Measurements from ENCODE around the gene RBM14. TPM values are rescaled to one million over a fixed set of nuclear protein-coding genes. Genes with fewer than 3 reads are reported as not detected.
A peak's percentile ranks its signal among the peaks of the same experiment; 100 is the strongest.
"Not testable (repeated sequence)": the region's sequence is repeated elsewhere in the genome, so short reads cannot be mapped to it uniquely, and the experiment has no call there.

Gene RBM14
- 59.0 TPM for polyA plus RNA-seq (2013, experiment 1 of 2)
- 53.1 TPM for polyA plus RNA-seq (2013, experiment 2 of 2)

GRCh38 chr11:66616379-66617154 is at the start of gene RBM14:
Gene RBM14, plus strand, starts transcription at chr11:66616630. Its CDS starts 91 bp downstream, at chr11:66616721.
- Histone ChIP-seq H3K27me3 (ENCODE audit: insufficient read depth, low read length) (no peaks in the 10 kb centered on the region), H3K4me3 (ENCODE audit: low read length) (peak within 1 kb of the TSS; percentile 68), H3K4me1 (ENCODE audit: insufficient read depth, low read length) (peaks cover 29% of the 10 kb centered on the region), H3K36me3 (ENCODE audit: insufficient read depth, low read length) (peaks cover 34% of the 10 kb centered on the region), H3K27ac (ENCODE audit: low read depth, low read length) (peak within 1 kb of the TSS; percentile 94), H3K9ac (ENCODE audit: low read depth, low read length) (peak within 1 kb of the TSS; percentile 89), H3K9me3 (ENCODE audit: insufficient read depth, low read depth, low read length) (no peaks in the 10 kb centered on the region)
- WGBS, result under 1% methylated on average over 90 of the region's 90 CpGs

- no peaks in the 10 kb centered on the region for H3K27me3 ChIP-seq (ENCODE audit: insufficient read depth, low read length)
- WGBS, result 84% methylated on average over 15 of the region's 15 CpGs
- H3K27ac ChIP-seq (ENCODE audit: low read depth, low read length), result no peak overlapping the region
- H3K9me3 ChIP-seq (ENCODE audit: insufficient read depth, low read depth, low read length), result peaks cover 4% of the 10 kb centered on the region; the same call in 1 of the 2 replicates
- peak overlapping the region; percentile 39 for H3K4me3 ChIP-seq (ENCODE audit: low read length)
- peaks cover 7% of the 10 kb centered on the region; the same call in 1 of the 2 replicates for H3K36me3 ChIP-seq (ENCODE audit: insufficient read depth, low read length)
- H3K9ac ChIP-seq (ENCODE audit: low read depth, low read length), result no peak overlapping the region
- H3K4me1 ChIP-seq (ENCODE audit: insufficient read depth, low read length), result peaks cover 14% of the 10 kb centered on the region
Observed at GRCh38 chr11:66567787-66568123, 48.7 kb upstream of the RBM14 start.

GRCh38 chr11:66568124-66568916 is 48.1 kb upstream of the RBM14 start, which contains the start of gene CTSF:
Gene CTSF, minus strand, starts transcription at chr11:66568606. Its CDS starts 120 bp downstream, at chr11:66568486.
- Histone ChIP-seq H3K27ac (ENCODE audit: low read depth, low read length) (peak within 1 kb of the TSS; percentile 99; the same call in 1 of the 2 replicates), H3K4me1 (ENCODE audit: insufficient read depth, low read length) (peaks cover 14% of the 10 kb centered on the region), H3K9ac (ENCODE audit: low read depth, low read length) (peak within 1 kb of the TSS; percentile 37; the same call in 1 of the 2 replicates), H3K4me3 (ENCODE audit: low read length) (peak within 1 kb of the TSS; percentile 39), H3K27me3 (ENCODE audit: insufficient read depth, low read length) (no peaks in the 10 kb centered on the region), H3K36me3 (ENCODE audit: insufficient read depth, low read length) (peaks cover under 1% of the 10 kb centered on the region; the same call in 1 of the 2 replicates), H3K9me3 (ENCODE audit: insufficient read depth, low read depth, low read length) (peaks cover 4% of the 10 kb centered on the region; the same call in 1 of the 2 replicates)
- 69% methylated on average over 77 of the region's 77 CpGs for WGBS

GRCh38 chr11:66569076-66569475 is 47.4 kb upstream of the RBM14 start:
- H3K9me3 ChIP-seq (ENCODE audit: insufficient read depth, low read depth, low read length), result peaks cover 4% of the 10 kb centered on the region; the same call in 1 of the 2 replicates
- H3K4me1 ChIP-seq (ENCODE audit: insufficient read depth, low read length), result peaks cover 14% of the 10 kb centered on the region
- no peaks in the 10 kb centered on the region for H3K36me3 ChIP-seq (ENCODE audit: insufficient read depth, low read length)
- H3K9ac ChIP-seq (ENCODE audit: low read depth, low read length), result no peak overlapping the region
- WGBS, result 90% methylated on average over 7 of the region's 7 CpGs
- no peak overlapping the region for H3K4me3 ChIP-seq (ENCODE audit: low read length)
- no peaks in the 10 kb centered on the region for H3K27me3 ChIP-seq (ENCODE audit: insufficient read depth, low read length)
- peak overlapping the region; percentile 99; the same call in 1 of the 2 replicates for H3K27ac ChIP-seq (ENCODE audit: low read depth, low read length)

GRCh38 chr11:66570079-66570849 is 46.2 kb upstream of the RBM14 start:
- Histone ChIP-seq H3K9ac (ENCODE audit: low read depth, low read length) (peak overlapping the region; percentile 63), H3K9me3 (ENCODE audit: insufficient read depth, low read depth, low read length) (peaks cover 4% of the 10 kb centered on the region; the same call in 1 of the 2 replicates), H3K27me3 (ENCODE audit: insufficient read depth, low read length) (no peaks in the 10 kb centered on the region), H3K4me1 (ENCODE audit: insufficient read depth, low read length) (peaks cover 14% of the 10 kb centered on the region), H3K4me3 (ENCODE audit: low read length) (no peak overlapping the region), H3K36me3 (ENCODE audit: insufficient read depth, low read length) (no peaks in the 10 kb centered on the region), H3K27ac (ENCODE audit: low read depth, low read length) (peak overlapping the region; percentile 99)
- WGBS, result 47% methylated on average over 4 of the region's 5 CpGs

GRCh38 chr11:66570850-66571180 is 45.6 kb upstream of the RBM14 start:
- H3K27ac ChIP-seq (ENCODE audit: low read depth, low read length), result peak overlapping the region; percentile 99

GRCh38 chr11:66579017-66579606 is 37.3 kb upstream of the RBM14 start:
- Histone ChIP-seq H3K27ac (ENCODE audit: low read depth, low read length) (no peak overlapping the region), H3K4me3 (ENCODE audit: low read length) (no peak overlapping the region), H3K27me3 (ENCODE audit: insufficient read depth, low read length) (peaks cover 6% of the 10 kb centered on the region; the same call in 1 of the 2 replicates), H3K9me3 (ENCODE audit: insufficient read depth, low read depth, low read length) (0 out of 2 replicates have a peak, but pooled peaks cover 9% of the 10 kb centered on the region), H3K36me3 (ENCODE audit: insufficient read depth, low read length) (no peaks in the 10 kb centered on the region), H3K9ac (ENCODE audit: low read depth, low read length) (no peak overlapping the region), H3K4me1 (ENCODE audit: insufficient read depth, low read length) (no peaks in the 10 kb centered on the region)
- WGBS, result 27% methylated on average over 25 of the region's 25 CpGs

More at GRCh38 chr11:66570850-66571180, 45.6 kb upstream of the RBM14 start:
- no peaks in the 10 kb centered on the region for H3K27me3 ChIP-seq (ENCODE audit: insufficient read depth, low read length)
- H3K36me3 ChIP-seq (ENCODE audit: insufficient read depth, low read length), result no peaks in the 10 kb centered on the region
- 94% methylated on average over 1 of the region's 2 CpGs for WGBS
- peaks cover 4% of the 10 kb centered on the region; the same call in 1 of the 2 replicates for H3K9me3 ChIP-seq (ENCODE audit: insufficient read depth, low read depth, low read length)
- H3K4me1 ChIP-seq (ENCODE audit: insufficient read depth, low read length), result peaks cover 14% of the 10 kb centered on the region
- H3K9ac ChIP-seq (ENCODE audit: low read depth, low read length), result peak overlapping the region; percentile 63; the same call in 1 of the 2 replicates
- H3K4me3 ChIP-seq (ENCODE audit: low read length), result no peak overlapping the region

- no peak overlapping the region for H3K27ac ChIP-seq (ENCODE audit: low read depth, low read length)
- H3K36me3 ChIP-seq (ENCODE audit: insufficient read depth, low read length), result no peaks in the 10 kb centered on the region
- H3K9me3 ChIP-seq (ENCODE audit: insufficient read depth, low read depth, low read length), result 0 out of 2 replicates have a peak, but pooled peaks cover 9% of the 10 kb centered on the region
- H3K4me1 ChIP-seq (ENCODE audit: insufficient read depth, low read length), result no peaks in the 10 kb centered on the region
- 93% methylated on average over 5 of the region's 5 CpGs for WGBS
- peaks cover 6% of the 10 kb centered on the region; the same call in 1 of the 2 replicates for H3K27me3 ChIP-seq (ENCODE audit: insufficient read depth, low read length)
- no peak overlapping the region for H3K9ac ChIP-seq (ENCODE audit: low read depth, low read length)
- no peak overlapping the region for H3K4me3 ChIP-seq (ENCODE audit: low read length)
Observed at GRCh38 chr11:66580803-66581202, 35.6 kb upstream of the RBM14 start.

- Histone ChIP-seq H3K4me3 (ENCODE audit: low read length) (no peak overlapping the region), H3K4me1 (ENCODE audit: insufficient read depth, low read length) (no peaks in the 10 kb centered on the region), H3K9me3 (ENCODE audit: insufficient read depth, low read depth, low read length) (peaks cover 11% of the 10 kb centered on the region; the same call in 1 of the 2 replicates), H3K9ac (ENCODE audit: low read depth, low read length) (no peak overlapping the region), H3K27me3 (ENCODE audit: insufficient read depth, low read length) (peaks cover 6% of the 10 kb centered on the region; the same call in 1 of the 2 replicates), H3K36me3 (ENCODE audit: insufficient read depth, low read length) (no peaks in the 10 kb centered on the region), H3K27ac (ENCODE audit: low read depth, low read length) (no peak overlapping the region)
- WGBS, result 89% methylated on average over 1 of the region's 3 CpGs
Observed at GRCh38 chr11:66581261-66581660, 35.2 kb upstream of the RBM14 start.

- H3K36me3 ChIP-seq (ENCODE audit: insufficient read depth, low read length); H3K9ac ChIP-seq (ENCODE audit: low read depth, low read length); H3K27me3 ChIP-seq (ENCODE audit: insufficient read depth, low read length); H3K4me3 ChIP-seq (ENCODE audit: low read length); H3K27ac ChIP-seq (ENCODE audit: low read depth, low read length); H3K4me1 ChIP-seq (ENCODE audit: insufficient read depth, low read length): not testable (repeated sequence)
- H3K9me3 ChIP-seq (ENCODE audit: insufficient read depth, low read depth, low read length), result peaks cover 13% of the 10 kb centered on the region; the same call in 1 of the 2 replicates
- WGBS, result 89% methylated on average over 3 of the region's 3 CpGs
Observed at GRCh38 chr11:66582565-66583147, 33.8 kb upstream of the RBM14 start.

Data from HUES64 (cell line).